Measurements from ENCODE around the gene FAM174C. TPM values are rescaled to one million over a fixed set of nuclear protein-coding genes. Genes with fewer than 3 reads are reported as not detected.
A peak's percentile ranks its signal among the peaks of the same experiment; 100 is the strongest.

The FAM174C gene
- total RNA-seq, 2 experiments from 2014 or later, result 77.0 to 88.0 TPM

DNA sequence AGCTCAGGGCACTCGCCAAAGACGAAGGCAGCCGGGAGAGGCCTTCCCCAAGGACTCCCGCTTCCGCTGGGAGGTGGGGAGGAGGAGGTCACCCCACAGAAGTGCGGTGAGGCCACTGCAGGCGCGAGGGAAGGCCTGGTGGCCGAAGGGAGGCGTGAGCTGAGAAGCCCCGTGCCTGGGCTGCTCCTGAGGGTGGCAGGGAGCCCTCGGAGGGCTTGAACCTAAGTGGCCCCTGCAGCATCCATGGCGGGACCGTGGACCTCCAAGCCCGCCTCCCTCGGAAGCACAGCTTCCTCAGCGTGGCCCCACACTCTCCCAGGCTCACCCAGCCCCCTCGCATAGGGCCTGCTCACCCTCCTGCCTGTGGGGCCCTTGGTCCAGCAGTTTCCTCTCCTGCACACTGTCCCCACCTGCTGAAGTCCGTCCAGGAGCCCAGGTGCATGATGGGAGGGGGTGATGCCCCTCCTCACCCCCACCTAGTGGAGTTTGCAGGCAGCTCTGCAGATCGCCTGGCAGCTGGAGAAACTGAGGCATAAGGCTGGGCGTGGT lies 36.3 kb downstream of the FAM174C start:
- no peak for TF ChIP-seq CTCF (IDR thresholded peaks at IDR 0.05)
- CTCF ChIA-PET, result interaction anchor here (1.1 kb wide), 1 partner anchor 61 kb away, joined by 4 read pairs; no protein-coding TSS in a partner anchor
- Mint-ChIP-seq H3K27ac (no peak overlapping the region), H3K27me3 (peaks cover 7% of the 10 kb centered on the region), H3K36me3 (ENCODE audit: low read depth) (no peaks in the 10 kb centered on the region), H3K4me3 (no peak overlapping the region), H3K9me3 (no peaks in the 10 kb centered on the region), H3K4me1 (ENCODE audit: low read depth) (no peaks in the 10 kb centered on the region)
- no peak for ATAC-seq
- intact Hi-C loops (cut with micrococcal nuclease), result no loop called here
- no peak for DNase-seq
- POLR2A ChIA-PET, result interaction anchor here (0.6 kb wide), 1 partner anchor 43 kb away, joined by 3 read pairs; a partner anchor contains a TSS

GRCh38 chr19:1312767-1313694 lies 37.7 kb downstream of the FAM174C start:
- Mint-ChIP-seq H3K4me3 (no peak overlapping the region), H3K4me1 (ENCODE audit: low read depth) (no peaks in the 10 kb centered on the region)
- CTCF ChIA-PET, result no interaction called here

GRCh38 chr19:1313695-1314613 lies 38.6 kb downstream of the FAM174C start:
- H3K36me3 Mint-ChIP-seq (ENCODE audit: low read depth), result no peaks in the 10 kb centered on the region

More at GRCh38 chr19:1312767-1313694, 37.7 kb downstream of the FAM174C start:
- intact Hi-C loops (cut with micrococcal nuclease), result no loop called here
- POLR2A ChIA-PET, result no interaction called here
- Mint-ChIP-seq H3K36me3 (ENCODE audit: low read depth) (no peaks in the 10 kb centered on the region), H3K27ac (no peak overlapping the region), H3K9me3 (no peaks in the 10 kb centered on the region), H3K27me3 (peaks cover 19% of the 10 kb centered on the region)
- no peak for TF ChIP-seq CTCF (IDR thresholded peaks at IDR 0.05)
- ATAC-seq, result no peak
- DNase-seq, result no peak

GRCh38 chr19:1315470-1316166 lies 40.3 kb downstream of the FAM174C start:
- TF ChIP-seq CTCF (IDR thresholded peaks at IDR 0.05), result peak; percentile 62
- ATAC-seq (peak; percentile 71), DNase-seq (peak; percentile 46)
- H3K9me3 Mint-ChIP-seq, result no peaks in the 10 kb centered on the region
- peaks cover 22% of the 10 kb centered on the region for H3K27me3 Mint-ChIP-seq
- ChIA-PET POLR2A (interaction anchor here (1.0 kb wide), 1 partner anchor 12 kb away, joined by 3 read pairs; no protein-coding TSS in a partner anchor), CTCF (interaction anchor here (0.6 to 1.4 kb wide), 5 partner anchors 14 to 70 kb away, joined by 3 to 4 read pairs (median 3); a partner anchor contains a TSS)
- no peak overlapping the region for H3K4me3 Mint-ChIP-seq
- intact Hi-C loops (cut with micrococcal nuclease), result no loop called here
- no peaks in the 10 kb centered on the region for H3K36me3 Mint-ChIP-seq (ENCODE audit: low read depth)
- H3K27ac Mint-ChIP-seq, result no peak overlapping the region
- no peaks in the 10 kb centered on the region for H3K4me1 Mint-ChIP-seq (ENCODE audit: low read depth)

More at GRCh38 chr19:1313695-1314613, 38.6 kb downstream of the FAM174C start:
- Mint-ChIP-seq H3K27ac (no peak overlapping the region), H3K4me3 (no peak overlapping the region), H3K27me3 (peaks cover 21% of the 10 kb centered on the region), H3K4me1 (ENCODE audit: low read depth) (no peaks in the 10 kb centered on the region), H3K9me3 (no peaks in the 10 kb centered on the region)
- ChIA-PET CTCF (interaction anchor here (0.9 kb wide), 2 partner anchors 34 to 232 kb away, joined by 3 read pairs; no protein-coding TSS in a partner anchor), POLR2A (no interaction called here)
- ATAC-seq (no peak), DNase-seq (no peak)
- intact Hi-C loops (cut with micrococcal nuclease), result no loop called here
- TF ChIP-seq CTCF (IDR thresholded peaks at IDR 0.05), result no peak

Data from activated CD8-positive, alpha-beta T cell treated with anti-CD3 and anti-CD28 coated beads for 36 hours (primary cell).